Lower leg skin (tissue), 4 donors: ENCODE data around the gene PACSIN2. TPM values are rescaled to one million over a fixed set of nuclear protein-coding genes. Genes with fewer than 3 reads are reported as not detected.
A peak's percentile ranks its signal among the peaks of the same experiment; 100 is the strongest.

ENCODE experiments used
- DNase-seq, 2 donors: peaks; one replicate each; pipeline ENCODE4 v3.0.0-alpha.2; 2019; ENCODE audit warnings: low spot score in 2 of 2
- H3K4me3 ChIP-seq: fragments of 200-600 bp; sonication (generic); 2 replicates; pipeline ENCODE4 v1.5.1; 2017; ENCODE audit warnings: mild to moderate bottlenecking, low read depth; ENCODE audit not compliant: poor library complexity, severe bottlenecking
- POLR2A ChIP-seq, 2 donors: fragments of 450-650 bp; IDR thresholded peaks; one replicate each; pipeline ENCODE4 v1.6.1; 2016 to 2017; ENCODE audit warnings: antibody characterized with exemption in 2 of 2, mild to moderate bottlenecking in 1 of 2, moderate library complexity in 1 of 2
- WGBS, 2 donors: methylation state at CpG; one replicate each; pipeline ENCODE4 v1.1.5; 2018; 5-methylcytosine and 5-hydroxymethylcytosine counted together
- intact Hi-C: fragments of 100-400 bp; cut with DNase I; formaldehyde crosslinking; loops from one replicate; pipeline ENCODE4 v1.15.0; 2023; ENCODE audit warnings: low total_unique reads
- total RNA-seq, 4 donors: library from RNA; depleted of rRNA; stranded (reverse); fragments of >200 nt; gene quantifications; one replicate each; pipeline ENCODE4 v1.1.0, GENCODE V29; 2016
- TF ChIP-seq, protein P1 (sequence below), 3 donors: fragments of 450-650 bp; IDR thresholded peaks; one replicate each; pipeline ENCODE4 v1.5.1; 2016; ENCODE audit warnings: antibody characterized with exemption in 3 of 3, mild to moderate bottlenecking in 3 of 3, moderate library complexity in 2 of 3

Gene PACSIN2
- total RNA-seq, 4 donors from 2014 or later = 46.3 to 88.8 (median 58.2) TPM

DNA sequence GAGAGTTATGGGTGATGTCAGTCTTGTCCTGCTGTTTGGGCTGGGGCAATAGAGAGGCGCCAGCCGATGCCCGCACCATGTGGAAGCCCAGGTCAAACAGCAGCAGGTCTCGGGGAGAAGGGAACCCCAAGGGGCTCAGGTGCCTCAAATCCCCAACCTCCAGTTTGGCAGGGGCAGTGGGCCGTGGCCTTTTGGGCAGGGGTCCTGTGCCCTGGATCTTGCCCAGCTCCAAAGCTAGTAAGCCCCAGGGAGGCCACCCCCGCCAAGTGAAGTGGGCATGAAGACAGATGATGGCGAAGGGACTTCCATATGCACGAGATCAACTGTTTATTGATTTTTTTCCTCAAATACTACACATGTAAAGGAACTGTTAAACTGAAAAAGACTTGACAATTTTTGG lies 145.5 kb downstream of the PACSIN2 start:
- no peak for DNase-seq
- intact Hi-C loops = no loop called here
- 93 to 96% methylated on average over 8 of the region's 8 CpGs for WGBS, 2 donors
- TF ChIP-seq, protein P1, sequence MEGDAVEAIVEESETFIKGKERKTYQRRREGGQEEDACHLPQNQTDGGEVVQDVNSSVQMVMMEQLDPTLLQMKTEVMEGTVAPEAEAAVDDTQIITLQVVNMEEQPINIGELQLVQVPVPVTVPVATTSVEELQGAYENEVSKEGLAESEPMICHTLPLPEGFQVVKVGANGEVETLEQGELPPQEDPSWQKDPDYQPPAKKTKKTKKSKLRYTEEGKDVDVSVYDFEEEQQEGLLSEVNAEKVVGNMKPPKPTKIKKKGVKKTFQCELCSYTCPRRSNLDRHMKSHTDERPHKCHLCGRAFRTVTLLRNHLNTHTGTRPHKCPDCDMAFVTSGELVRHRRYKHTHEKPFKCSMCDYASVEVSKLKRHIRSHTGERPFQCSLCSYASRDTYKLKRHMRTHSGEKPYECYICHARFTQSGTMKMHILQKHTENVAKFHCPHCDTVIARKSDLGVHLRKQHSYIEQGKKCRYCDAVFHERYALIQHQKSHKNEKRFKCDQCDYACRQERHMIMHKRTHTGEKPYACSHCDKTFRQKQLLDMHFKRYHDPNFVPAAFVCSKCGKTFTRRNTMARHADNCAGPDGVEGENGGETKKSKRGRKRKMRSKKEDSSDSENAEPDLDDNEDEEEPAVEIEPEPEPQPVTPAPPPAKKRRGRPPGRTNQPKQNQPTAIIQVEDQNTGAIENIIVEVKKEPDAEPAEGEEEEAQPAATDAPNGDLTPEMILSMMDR (IDR thresholded peaks at IDR 0.05) = no peak
- TF ChIP-seq POLR2A (IDR thresholded peaks at IDR 0.05) = no peak
- no peak overlapping the region for H3K4me3 ChIP-seq

DNA sequence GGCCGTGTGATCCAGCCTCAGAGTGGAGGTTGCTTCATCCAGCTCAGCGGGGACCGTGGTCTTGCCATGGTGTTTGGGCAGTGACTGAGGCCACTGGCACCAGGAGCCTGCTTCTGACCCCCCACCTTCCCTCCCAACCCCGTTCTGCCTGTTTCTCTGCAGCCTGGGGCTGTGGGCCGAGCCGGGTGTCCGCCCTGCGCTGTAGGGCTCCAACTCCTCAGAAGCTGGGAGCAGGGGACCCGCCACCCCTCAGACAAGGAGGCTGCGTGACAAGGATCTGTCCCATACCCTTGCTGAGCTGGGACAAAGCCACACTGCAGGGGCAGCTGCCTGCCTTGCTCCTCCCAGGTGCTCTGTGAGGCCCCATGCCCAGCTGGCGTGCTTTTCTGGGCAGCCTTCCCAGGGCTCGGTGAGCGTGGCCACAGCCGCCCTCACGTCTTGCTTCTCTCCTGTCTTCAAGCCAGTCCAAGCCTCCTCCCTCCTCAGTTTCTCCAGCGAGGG lies 146.1 kb downstream of the PACSIN2 start:
- peak in 1 of 2 donors; percentile 39 for DNase-seq
- 21 to 42% methylated on average over 15 of the region's 16 CpGs for WGBS, 2 donors
- intact Hi-C loops = no loop called here
- H3K4me3 ChIP-seq = no peak overlapping the region
- no peak for TF ChIP-seq POLR2A (IDR thresholded peaks at IDR 0.05)
- TF ChIP-seq, protein P1 (IDR thresholded peaks at IDR 0.05) = no peak

DNA sequence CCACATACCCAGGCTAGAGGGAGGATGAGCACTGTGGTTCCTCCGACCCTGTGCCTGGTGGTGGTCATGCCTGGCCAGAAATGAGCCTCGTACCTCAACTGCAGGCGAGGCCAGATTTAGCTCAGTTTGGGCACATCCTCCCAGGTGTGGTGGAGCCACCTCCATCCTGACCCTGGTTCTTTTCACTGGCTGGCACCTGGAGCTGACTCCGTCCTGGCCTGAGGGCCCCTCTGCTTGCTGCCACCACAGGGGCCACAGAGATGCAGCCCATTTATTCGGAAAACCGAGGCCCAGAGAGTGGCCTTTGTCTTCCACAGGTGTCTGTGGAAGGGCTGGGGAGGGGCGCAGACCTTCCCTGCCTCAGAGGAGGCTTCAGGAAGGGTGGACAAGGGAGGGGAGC lies 148.8 kb downstream of the PACSIN2 start:
- whole genome bisulfite sequencing, 2 donors = 97% methylated on average over 7 of the region's 7 CpGs
- H3K4me3 ChIP-seq = no peak overlapping the region
- intact Hi-C loops = no loop called here
- no peak for DNase-seq
- no peak for TF ChIP-seq POLR2A (IDR thresholded peaks at IDR 0.05)
- TF ChIP-seq, protein P1 (IDR thresholded peaks at IDR 0.05) = no peak

DNA sequence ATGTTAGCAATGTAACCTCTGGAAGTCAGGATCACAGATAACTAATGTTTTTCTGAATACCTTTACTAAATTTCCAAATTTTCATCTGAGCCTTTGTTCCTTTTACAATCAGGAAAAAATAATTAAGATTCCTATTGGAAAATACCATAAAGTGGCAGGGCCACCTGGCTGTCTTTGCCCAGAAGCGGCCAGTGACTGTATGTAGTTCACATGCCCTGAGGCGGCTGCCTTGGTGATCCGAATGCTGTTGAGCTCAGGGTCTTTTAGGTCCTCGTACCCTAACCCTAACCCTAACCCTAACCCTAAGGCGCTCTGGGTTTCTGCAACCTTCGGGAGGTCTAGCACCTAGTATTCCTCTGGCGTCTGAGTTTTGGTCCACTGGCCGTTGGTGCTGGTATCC lies 149.4 kb downstream of the PACSIN2 start:
- H3K4me3 ChIP-seq = no peak overlapping the region
- WGBS, 2 donors = 88 to 91% methylated on average over 8 of the region's 8 CpGs
- DNase-seq = no peak
- no peak for TF ChIP-seq POLR2A (IDR thresholded peaks at IDR 0.05)
- TF ChIP-seq, protein P1 (IDR thresholded peaks at IDR 0.05) = no peak
- intact Hi-C loops = no loop called here

DNA sequence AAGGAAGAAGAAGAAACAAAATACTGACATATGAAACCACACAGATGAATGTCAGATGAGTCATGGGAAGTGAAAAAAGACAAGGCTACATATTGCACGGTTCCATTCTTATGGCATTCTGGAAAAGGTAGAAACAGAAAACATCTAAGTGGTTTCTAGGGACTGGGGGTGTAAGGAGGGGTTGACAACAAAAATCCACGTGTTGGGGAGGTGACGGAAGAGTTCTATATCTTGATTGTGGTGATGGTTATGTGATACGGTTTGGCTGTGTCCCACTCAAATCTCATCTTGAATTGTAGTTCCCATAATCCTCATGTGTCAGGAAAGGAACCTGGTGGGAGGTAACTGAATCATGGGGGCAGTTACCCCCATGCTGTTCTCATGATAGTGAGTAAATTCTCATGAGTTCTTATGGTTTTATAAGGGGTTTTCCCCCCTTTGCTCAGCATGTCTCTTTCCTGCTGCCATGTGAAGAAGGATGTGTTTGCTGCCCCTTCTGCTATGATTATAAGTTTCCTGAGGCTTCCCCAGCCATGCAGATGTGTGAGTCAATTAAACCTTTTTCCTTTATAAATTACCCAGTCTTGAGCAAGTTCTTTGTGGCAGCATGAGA lies 151.5 kb downstream of the PACSIN2 start:
- intact Hi-C loops = loop anchor here (5.0 kb wide), 1 partner anchor 49 kb away; no protein-coding TSS in a partner anchor
- 57 to 65% methylated on average over 4 of the region's 4 CpGs for WGBS, 2 donors
- TF ChIP-seq POLR2A (IDR thresholded peaks at IDR 0.05) = no peak
- TF ChIP-seq, protein P1 (IDR thresholded peaks at IDR 0.05) = no peak
- no peak for DNase-seq
- no peak overlapping the region for H3K4me3 ChIP-seq
